ENCODE data around the gene KLK1.

KLK1 gene

GRCh38 chr19:50823389-50824042 lies at the start of gene KLK1:
KLK1 (minus strand) TSS chr19:50823787; CDS start chr19:50823748, 39 bp downstream.
- no peak for DNase-seq

GRCh38 chr19:50873056-50873455 lies 49.5 kb upstream of the KLK1 start, which contains the start of gene KLK2:
KLK2 (plus strand) TSS chr19:50873439; CDS start chr19:50873474, 35 bp downstream.
- DNase-seq: no peak

- no peak for DNase-seq
Measured at GRCh38 chr19:50870417-50871089, 47.0 kb upstream of the KLK1 start.

- no peak for DNase-seq
Measured at GRCh38 chr19:50869479-50869878, 45.9 kb upstream of the KLK1 start.

- no peak for DNase-seq
Measured at GRCh38 chr19:50861496-50862286, 38.1 kb upstream of the KLK1 start.

GRCh38 chr19:50861010-50861409 lies 37.4 kb upstream of the KLK1 start:
- no peak for DNase-seq

- no peak for DNase-seq
Measured at GRCh38 chr19:50859849-50860248, 36.3 kb upstream of the KLK1 start.

- DNase-seq: no peak
Measured at GRCh38 chr19:50858886-50859285, 35.3 kb upstream of the KLK1 start.

- DNase-seq: no peak
Measured at GRCh38 chr19:50857366-50857765, 33.8 kb upstream of the KLK1 start.

- DNase-seq: no peak
Measured at GRCh38 chr19:50854636-50855410, 31.2 kb upstream of the KLK1 start, which contains the start of gene KLK3. KLK3 (plus strand) TSS chr19:50854915; CDS start chr19:50854956, 41 bp downstream.

GRCh38 chr19:50851620-50852019 lies 28.0 kb upstream of the KLK1 start:
- DNase-seq: no peak

GRCh38 chr19:50850738-50851137 lies 27.2 kb upstream of the KLK1 start:
- no peak for DNase-seq

- no peak for DNase-seq
Measured at GRCh38 chr19:50844296-50844935, 20.8 kb upstream of the KLK1 start.

- no peak for DNase-seq
Measured at GRCh38 chr19:50843701-50844221, 20.2 kb upstream of the KLK1 start.

GRCh38 chr19:50843205-50843604 lies 19.6 kb upstream of the KLK1 start:
- no peak for DNase-seq

- DNase-seq: no peak
Measured at GRCh38 chr19:50842130-50842529, 18.5 kb upstream of the KLK1 start.

GRCh38 chr19:50839712-50840655 lies 16.4 kb upstream of the KLK1 start:
- DNase-seq: no peak

GRCh38 chr19:50838239-50838638 lies 14.7 kb upstream of the KLK1 start:
- no peak for DNase-seq

GRCh38 chr19:50837300-50837699 lies 13.7 kb upstream of the KLK1 start:
- DNase-seq: no peak

- no peak for DNase-seq
Measured at GRCh38 chr19:50836543-50837195, 13.1 kb upstream of the KLK1 start.
